IPS-20b (cell line): ENCODE data around the gene CFAP100.

ENCODE experiments used
- H3K27ac ChIP-seq: one replicate; pipeline ENCODE4 v1.5.1; 2013; ENCODE audit warnings: low read length
- H3K27me3 ChIP-seq: 2 replicates; pipeline ENCODE4 v1.6.1; 2013; ENCODE audit warnings: mild to moderate bottlenecking, low read length, inconsistent platforms; ENCODE audit not compliant: insufficient read depth
- H3K36me3 ChIP-seq: 2 replicates; pipeline ENCODE4 v1.6.1; 2013; ENCODE audit warnings: low read depth, mild to moderate bottlenecking, inconsistent platforms, low read length, moderate library complexity; ENCODE audit not compliant: insufficient read depth
- H3K4me1 ChIP-seq: 2 replicates; pipeline ENCODE4 v1.6.1; 2013; ENCODE audit warnings: mild to moderate bottlenecking, control low read depth, inconsistent platforms, low read length, moderate library complexity; ENCODE audit not compliant: insufficient read depth
- H3K4me3 ChIP-seq: 2 replicates; pipeline ENCODE4 v1.5.1; 2013; ENCODE audit warnings: mild to moderate bottlenecking, low read length, inconsistent platforms
- H3K9ac ChIP-seq: 2 replicates; pipeline ENCODE4 v1.6.1; 2013; ENCODE audit warnings: low read depth, mild to moderate bottlenecking, inconsistent platforms, low read length, moderate library complexity
- H3K9me3 ChIP-seq: 2 replicates; pipeline ENCODE4 v1.6.1; 2013; ENCODE audit warnings: mild to moderate bottlenecking, low read depth, low read length, inconsistent platforms; ENCODE audit not compliant: insufficient read depth

CFAP100 gene

DNA sequence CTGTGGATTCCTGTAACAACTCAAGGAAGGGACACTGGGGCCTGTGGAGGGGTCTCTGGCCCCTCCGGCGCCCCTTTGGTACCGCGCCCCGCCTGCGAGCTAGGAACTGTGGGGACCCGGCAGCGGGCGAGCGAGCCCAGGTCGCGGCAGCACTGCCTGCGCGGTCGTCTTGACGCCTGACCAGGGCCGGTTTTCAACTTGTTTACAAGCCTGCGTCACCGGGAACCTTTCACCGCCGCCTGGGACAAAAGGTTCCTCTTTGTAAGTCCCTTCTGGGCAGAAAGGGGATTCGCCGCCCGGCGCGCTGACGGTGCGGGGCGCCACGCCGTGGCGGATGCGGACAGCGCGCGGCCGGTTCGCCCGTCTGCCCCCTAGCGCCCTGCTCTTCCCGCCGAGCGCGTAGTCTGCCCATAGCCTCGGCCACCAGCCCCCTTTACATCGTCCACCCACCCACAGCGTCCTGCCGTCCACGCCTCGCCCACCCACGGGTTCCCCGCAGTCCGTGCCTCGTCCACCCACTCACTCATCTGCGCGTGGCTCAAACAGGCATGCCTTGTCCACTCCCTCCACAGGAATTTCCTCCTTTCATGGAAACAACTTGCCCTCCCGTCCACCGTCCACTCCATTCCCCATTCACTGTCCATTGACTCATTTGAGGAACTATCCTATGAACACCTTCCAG lies 5.5 kb upstream of the CFAP100 start:
- Histone ChIP-seq H3K9me3 (no peaks in the 10 kb centered on the region), H3K9ac (peak overlapping the region; percentile 64; the same call in 1 of the 2 replicates), H3K4me1 (peaks cover under 1% of the 10 kb centered on the region; the same call in 1 of the 2 replicates), H3K27ac (no peak overlapping the region), H3K4me3 (peak overlapping the region; percentile 57; the same call in 1 of the 2 replicates), H3K27me3 (peaks cover 41% of the 10 kb centered on the region), H3K36me3 (no peaks in the 10 kb centered on the region)

DNA sequence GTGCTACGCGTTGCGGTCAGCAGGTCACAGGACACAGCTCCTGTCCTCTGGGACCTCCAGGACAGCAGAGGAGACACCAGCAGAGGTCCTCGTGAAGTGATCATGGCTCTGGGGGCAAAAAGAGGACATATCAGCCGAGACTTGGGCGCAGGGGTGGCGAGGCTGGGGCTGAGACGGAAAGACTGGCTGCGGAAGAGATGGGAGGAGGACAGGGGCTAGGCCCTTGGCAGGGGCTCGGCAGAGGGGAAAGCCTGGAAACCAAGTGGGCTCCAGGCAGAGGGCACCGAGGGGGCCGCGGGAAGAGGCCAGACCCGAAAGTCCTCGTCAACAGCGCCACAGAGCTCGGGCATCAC lies 4.9 kb upstream of the CFAP100 start:
- H3K27ac ChIP-seq: no peak overlapping the region
- H3K36me3 ChIP-seq: no peaks in the 10 kb centered on the region
- H3K4me3 ChIP-seq: peak overlapping the region; percentile 31; the same call in 1 of the 2 replicates
- H3K4me1 ChIP-seq: peaks cover 3% of the 10 kb centered on the region; the same call in 1 of the 2 replicates
- no peaks in the 10 kb centered on the region for H3K9me3 ChIP-seq
- peaks cover 45% of the 10 kb centered on the region for H3K27me3 ChIP-seq
- no peak overlapping the region for H3K9ac ChIP-seq

DNA sequence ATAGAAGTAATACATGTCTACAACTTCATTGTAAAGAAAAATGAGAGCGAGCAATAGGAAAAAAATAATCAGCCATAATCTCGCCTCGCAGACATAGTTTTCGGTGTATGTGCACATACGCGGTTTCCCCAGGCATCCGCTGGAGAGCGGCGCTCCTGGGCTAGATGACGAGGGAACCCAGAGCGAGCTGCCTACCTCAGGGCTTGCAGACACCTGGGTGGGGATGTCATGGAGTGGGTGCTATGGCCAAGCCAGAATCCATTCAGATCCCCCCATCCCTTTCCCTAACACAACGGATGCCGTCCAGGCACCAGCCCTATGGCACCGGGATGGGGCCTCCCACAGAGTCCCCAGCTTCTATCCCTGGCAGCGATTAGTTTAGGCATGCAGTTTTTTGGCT lies 4.5 kb upstream of the CFAP100 start:
- H3K9ac ChIP-seq: no peak overlapping the region
- peaks cover 49% of the 10 kb centered on the region for H3K27me3 ChIP-seq
- H3K4me3 ChIP-seq: no peak overlapping the region
- no peaks in the 10 kb centered on the region for H3K9me3 ChIP-seq
- no peaks in the 10 kb centered on the region for H3K36me3 ChIP-seq
- no peak overlapping the region for H3K27ac ChIP-seq
- peaks cover 4% of the 10 kb centered on the region; the same call in 1 of the 2 replicates for H3K4me1 ChIP-seq

DNA sequence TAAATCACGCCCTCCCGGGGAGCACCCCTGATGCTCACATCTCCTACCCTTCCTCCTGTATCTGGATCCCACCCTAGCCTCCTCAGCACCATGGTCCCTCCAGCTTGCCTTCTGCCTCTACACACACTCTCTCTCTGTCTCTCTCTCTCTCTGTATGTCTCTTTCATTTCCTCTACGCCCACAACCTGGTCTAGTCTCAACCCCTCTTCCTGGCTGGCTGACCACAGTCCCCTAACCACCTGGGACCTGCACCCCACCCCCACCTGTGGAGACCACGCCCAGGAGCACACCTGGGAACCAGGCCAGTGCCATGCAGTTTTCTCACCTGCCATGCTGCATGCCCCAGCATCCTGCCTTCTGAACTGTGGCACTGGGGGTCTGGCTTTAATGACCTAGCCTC lies 4.0 kb upstream of the CFAP100 start:
- H3K27ac ChIP-seq: no peak overlapping the region
- no peak overlapping the region for H3K9ac ChIP-seq
- H3K4me3 ChIP-seq: no peak overlapping the region
- H3K4me1 ChIP-seq: peaks cover 6% of the 10 kb centered on the region; the same call in 1 of the 2 replicates
- H3K9me3 ChIP-seq: no peaks in the 10 kb centered on the region
- no peaks in the 10 kb centered on the region for H3K36me3 ChIP-seq
- peaks cover 55% of the 10 kb centered on the region for H3K27me3 ChIP-seq

DNA sequence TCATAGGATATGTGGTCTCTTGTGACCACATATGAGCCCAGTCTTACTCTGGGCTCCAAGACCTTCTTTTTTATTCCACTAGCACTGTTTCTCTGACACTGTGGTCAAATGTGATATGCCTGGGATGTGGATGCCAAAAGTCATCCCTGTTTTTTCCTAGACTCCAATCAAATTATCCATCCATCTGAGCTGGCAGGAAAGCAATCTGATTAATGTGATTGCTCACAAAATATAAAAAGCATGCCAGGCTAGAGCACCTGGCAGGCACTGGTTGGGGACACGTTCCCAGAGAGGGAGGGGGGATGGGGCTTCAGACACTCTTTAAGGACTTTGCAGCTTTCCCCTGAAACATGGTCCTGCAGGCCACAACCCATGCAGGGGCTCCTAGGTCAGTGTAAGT lies 3.1 kb upstream of the CFAP100 start:
- no peak overlapping the region for H3K9ac ChIP-seq
- no peak overlapping the region for H3K27ac ChIP-seq
- peaks cover 63% of the 10 kb centered on the region for H3K27me3 ChIP-seq
- H3K9me3 ChIP-seq: no peaks in the 10 kb centered on the region
- H3K4me3 ChIP-seq: no peak overlapping the region
- no peaks in the 10 kb centered on the region for H3K36me3 ChIP-seq
- peaks cover 6% of the 10 kb centered on the region; the same call in 1 of the 2 replicates for H3K4me1 ChIP-seq

DNA sequence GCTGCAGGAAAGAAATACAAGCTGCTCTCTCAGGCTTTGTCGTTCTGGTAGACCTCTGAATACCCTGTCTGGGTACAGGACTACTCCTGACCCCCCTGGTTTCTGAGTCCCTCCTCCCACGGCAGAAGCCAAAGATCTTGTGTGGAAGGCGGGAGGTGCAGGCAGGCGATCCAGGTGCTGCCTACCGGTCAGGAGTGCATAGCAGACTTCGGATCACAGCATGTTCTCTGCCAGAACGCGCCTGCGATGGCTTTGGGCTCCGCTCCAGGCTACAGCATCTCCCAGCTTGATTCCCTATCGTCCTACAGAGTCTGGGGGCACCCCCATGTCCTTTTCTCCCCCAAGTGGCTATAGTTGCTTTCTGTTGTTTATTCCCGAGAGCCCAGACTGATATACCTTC lies 2.5 kb upstream of the CFAP100 start:
- Histone ChIP-seq H3K27ac (no peak overlapping the region), H3K9ac (no peak overlapping the region), H3K4me3 (no peak overlapping the region), H3K36me3 (no peaks in the 10 kb centered on the region), H3K9me3 (no peaks in the 10 kb centered on the region), H3K27me3 (peaks cover 64% of the 10 kb centered on the region), H3K4me1 (peaks cover 6% of the 10 kb centered on the region; the same call in 1 of the 2 replicates)

DNA sequence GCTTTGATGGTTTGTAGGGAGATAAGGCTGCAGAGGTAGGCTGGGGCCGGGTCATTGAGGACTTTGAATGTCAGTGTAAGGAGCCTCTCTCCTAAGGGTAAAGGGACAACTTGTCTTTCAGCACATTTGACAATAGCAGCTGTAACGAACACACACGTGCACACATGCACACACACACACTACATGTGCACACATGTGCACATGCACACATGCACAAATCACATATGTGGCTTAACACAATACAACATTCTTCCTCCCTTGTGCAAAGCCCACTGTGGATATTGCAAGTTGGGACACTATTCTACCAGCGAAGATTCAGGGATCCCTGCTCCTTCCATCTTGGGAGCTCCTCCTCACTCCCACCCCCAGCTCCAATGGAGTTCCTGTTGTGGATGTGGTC lies 1.1 kb upstream of the CFAP100 start:
- no peaks in the 10 kb centered on the region for H3K36me3 ChIP-seq
- H3K9me3 ChIP-seq: no peaks in the 10 kb centered on the region
- H3K27me3 ChIP-seq: peaks cover 64% of the 10 kb centered on the region
- H3K9ac ChIP-seq: no peak overlapping the region
- no peak overlapping the region for H3K4me3 ChIP-seq
- H3K4me1 ChIP-seq: peaks cover 6% of the 10 kb centered on the region; the same call in 1 of the 2 replicates
- H3K27ac ChIP-seq: no peak overlapping the region

DNA sequence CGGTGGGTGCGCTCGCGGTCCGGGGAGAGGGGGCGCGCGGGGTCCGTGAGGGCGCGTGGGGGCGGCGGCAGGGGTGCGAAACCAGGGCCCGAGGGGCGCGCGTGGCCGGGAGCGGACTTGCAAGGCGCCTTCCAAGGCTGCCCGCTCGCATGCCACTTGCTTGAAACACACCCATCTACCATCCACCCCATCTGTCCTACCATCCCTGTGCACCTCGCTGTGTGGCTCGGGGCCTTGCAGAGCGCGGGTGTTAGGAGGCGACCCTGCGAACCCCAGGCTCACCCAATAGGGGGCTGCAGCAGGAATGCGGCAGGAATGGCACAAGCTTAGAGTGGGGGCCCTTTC lies 240 bp downstream of the CFAP100 start:
- H3K36me3 ChIP-seq: no peaks in the 10 kb centered on the region
- H3K4me1 ChIP-seq: peaks cover 6% of the 10 kb centered on the region; the same call in 1 of the 2 replicates
- H3K9ac ChIP-seq: peak overlapping the region; percentile 13; the same call in 1 of the 2 replicates
- no peaks in the 10 kb centered on the region for H3K9me3 ChIP-seq
- peaks cover 58% of the 10 kb centered on the region for H3K27me3 ChIP-seq
- no peak overlapping the region for H3K27ac ChIP-seq
- peak overlapping the region; percentile 57; the same call in 1 of the 2 replicates for H3K4me3 ChIP-seq

DNA sequence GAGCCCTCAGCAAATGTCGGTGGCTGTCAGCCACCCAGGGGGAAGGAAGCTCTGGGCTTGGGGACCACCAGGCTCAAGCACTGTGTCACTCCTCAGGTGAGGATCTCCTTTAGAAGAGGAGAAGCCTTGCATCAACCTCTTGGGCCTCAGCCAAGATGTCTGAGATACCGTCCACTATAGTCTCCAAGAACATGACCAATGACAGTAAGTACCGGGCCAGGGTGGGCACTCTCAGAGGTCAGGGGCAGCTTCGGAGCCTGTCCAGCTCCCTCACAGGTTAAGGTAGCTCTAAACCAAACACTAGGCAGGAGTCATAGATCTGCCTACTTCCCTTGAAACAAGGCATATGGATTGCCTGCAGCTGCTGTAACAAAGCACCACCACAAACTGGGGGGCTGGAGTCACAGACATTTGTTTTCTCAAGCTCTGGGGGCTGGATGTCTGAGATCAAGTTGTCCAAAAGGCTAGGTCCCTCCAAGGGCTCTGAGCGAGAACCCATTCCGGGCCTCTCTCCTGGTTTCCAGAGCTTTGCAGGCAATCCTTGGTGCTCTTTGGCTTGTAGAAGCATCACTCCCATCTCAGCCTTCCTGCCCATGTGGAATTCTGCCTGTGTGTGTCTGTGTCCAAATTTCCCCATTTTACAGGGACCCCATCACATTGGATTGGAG lies 1.3 kb downstream of the CFAP100 start:
- no peak overlapping the region for H3K27ac ChIP-seq
- H3K27me3 ChIP-seq: peaks cover 49% of the 10 kb centered on the region
- H3K9ac ChIP-seq: no peak overlapping the region
- H3K4me1 ChIP-seq: peaks cover 6% of the 10 kb centered on the region; the same call in 1 of the 2 replicates
- no peaks in the 10 kb centered on the region for H3K9me3 ChIP-seq
- no peaks in the 10 kb centered on the region for H3K36me3 ChIP-seq
- H3K4me3 ChIP-seq: no peak overlapping the region

DNA sequence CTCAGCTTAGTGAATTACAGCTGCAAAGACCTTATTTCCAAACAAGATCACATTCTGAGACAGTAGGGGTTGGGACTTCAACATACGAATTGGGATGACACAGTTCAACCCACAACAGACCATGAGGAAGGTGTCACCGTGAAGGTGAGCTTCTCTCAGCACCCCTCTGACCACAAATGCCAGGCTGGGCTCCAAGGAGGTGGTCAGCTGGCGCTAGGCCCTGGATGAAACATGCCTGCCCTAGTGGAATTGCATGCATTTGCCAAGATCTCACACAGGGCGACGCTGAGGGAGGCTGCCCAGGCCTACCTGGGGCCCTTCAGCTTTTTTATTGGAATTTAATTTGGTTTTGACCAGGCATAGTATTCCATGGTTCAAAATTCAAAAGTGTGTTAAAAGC lies 1.8 kb downstream of the CFAP100 start:
- no peaks in the 10 kb centered on the region for H3K36me3 ChIP-seq
- peaks cover 49% of the 10 kb centered on the region for H3K27me3 ChIP-seq
- no peak overlapping the region for H3K9ac ChIP-seq
- no peak overlapping the region for H3K27ac ChIP-seq
- no peaks in the 10 kb centered on the region for H3K9me3 ChIP-seq
- H3K4me1 ChIP-seq: peaks cover 6% of the 10 kb centered on the region; the same call in 1 of the 2 replicates
- no peak overlapping the region for H3K4me3 ChIP-seq

DNA sequence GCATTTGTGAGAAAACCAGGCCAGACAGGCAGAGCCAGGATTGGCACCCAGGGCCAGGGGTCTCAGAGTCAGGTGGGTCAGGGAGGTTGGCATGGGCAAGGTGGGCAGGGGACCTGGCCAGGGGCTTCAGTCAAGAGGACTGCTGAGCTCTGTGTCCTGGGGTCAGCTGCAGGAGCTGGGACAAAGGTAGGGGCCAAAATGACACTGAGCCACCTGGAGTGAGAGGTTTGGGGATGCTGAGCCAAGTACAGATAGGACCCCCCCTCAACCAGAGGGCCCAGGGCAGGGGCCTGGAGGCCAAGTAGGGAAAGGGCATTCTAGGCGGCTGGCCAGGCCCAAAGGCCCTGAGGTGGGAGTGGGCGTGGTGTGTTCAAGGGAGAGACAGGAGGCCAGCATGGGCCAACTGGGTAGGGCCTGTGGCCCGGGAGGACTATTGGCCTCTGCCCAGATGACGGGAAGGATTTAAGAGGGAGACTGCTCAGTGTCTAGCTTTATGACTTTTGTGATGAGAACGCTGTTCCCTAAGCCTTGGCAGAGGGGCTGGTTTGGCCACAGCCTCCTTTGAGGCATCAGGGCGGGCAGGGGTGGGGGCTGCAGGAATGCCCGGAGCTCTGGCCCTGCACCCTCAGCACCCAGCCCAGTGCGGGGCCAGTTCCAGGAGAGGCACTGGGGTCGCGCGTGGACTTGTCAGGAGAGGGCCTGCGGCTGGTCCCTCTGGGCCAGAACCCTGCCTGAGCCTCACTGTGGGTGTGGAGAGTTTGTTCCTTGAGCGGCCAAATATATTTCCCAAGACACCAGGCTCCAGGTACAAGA lies 3.1 kb downstream of the CFAP100 start:
- no peak overlapping the region for H3K9ac ChIP-seq
- peaks cover 11% of the 10 kb centered on the region; the same call in 1 of the 2 replicates for H3K4me1 ChIP-seq
- peaks cover 38% of the 10 kb centered on the region for H3K27me3 ChIP-seq
- H3K36me3 ChIP-seq: no peaks in the 10 kb centered on the region
- no peaks in the 10 kb centered on the region for H3K9me3 ChIP-seq
- no peak overlapping the region for H3K27ac ChIP-seq
- no peak overlapping the region for H3K4me3 ChIP-seq
